ENCODE measurements around the gene SMARCAD1. TPM values are rescaled to one million over a fixed set of nuclear protein-coding genes. Genes with fewer than 3 reads are reported as not detected.
A peak's percentile ranks its signal among the peaks of the same experiment; 100 is the strongest.

Gene SMARCAD1
- total and polyA plus RNA-seq, 9 of the 15 experiments (the other 6 are each of a cell fraction or from before 2014, with no cell fraction given): 11.2 to 52.2 (median 34.6) TPM

DNA sequence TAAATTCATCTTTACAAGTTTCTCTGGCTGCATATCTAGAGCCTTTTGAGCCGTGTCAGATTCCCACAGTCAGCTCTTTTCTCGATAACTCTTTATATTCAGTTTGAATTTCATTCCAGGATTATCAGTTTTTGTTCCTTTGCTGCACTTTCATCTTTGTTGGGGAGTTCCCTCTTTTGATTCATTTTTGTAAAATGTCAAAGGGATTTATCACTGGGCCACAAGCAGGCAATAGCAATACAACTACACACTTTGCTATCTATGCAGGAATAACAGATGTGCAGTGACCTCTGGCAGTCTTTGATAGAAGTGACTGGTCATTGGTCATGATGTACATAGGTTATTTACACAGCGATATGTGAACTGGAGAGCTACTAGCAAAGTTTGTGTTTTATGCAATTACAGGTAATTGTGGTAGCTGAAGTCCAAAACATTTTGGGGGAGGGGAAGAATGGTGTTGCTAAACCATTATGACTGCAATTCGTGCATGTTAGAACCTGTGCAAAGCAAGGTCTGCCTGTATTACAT is 91.1 kb downstream of the SMARCAD1 start (continued):
- no peak for TF ChIP-seq FIP1L1 (IDR thresholded peaks at IDR 0.05; ENCODE audit: low read depth, low read length, poor library complexity, severe bottlenecking)
- no peak for TF ChIP-seq HMGN3 (IDR thresholded peaks at IDR 0.05; ENCODE audit: borderline replicate concordance, extremely low read depth, insufficient read length, low read depth, low read length)
- TF ChIP-seq ADNP (tag; IDR thresholded peaks at IDR 0.05): no peak
- no peak for TF ChIP-seq SNIP1 (IDR thresholded peaks at IDR 0.05; ENCODE audit: low read depth)
- no peak for TF ChIP-seq HMG20A (CRISPR knock-in tag; conservative IDR thresholded peaks at IDR 0.05)
- peak; percentile 34; the same call in 1 of the 2 replicates for TF ChIP-seq CEBPG (CRISPR knock-in tag; IDR thresholded peaks at IDR 0.05)
- TF ChIP-seq CEBPG (tag; conservative IDR thresholded peaks at IDR 0.05 in 1 of 2, IDR thresholded peaks at IDR 0.05 in 1 of 2): 0 out of 4 replicates have a peak, but pooled peaks of 1 of the 2 experiments have one; percentile 19
- peak; percentile 57 for TF ChIP-seq MAFG (tag; conservative IDR thresholded peaks at IDR 0.05)
- no peak for TF ChIP-seq YY1 (IDR thresholded peaks at IDR 0.05; ENCODE audit: borderline replicate concordance in 1 of 3, control insufficient read depth in 1 of 3, extremely low read depth in 1 of 3, insufficient read depth in 3 of 3, insufficient read length in 1 of 3, insufficient replicate concordance in 2 of 3, low read depth in 1 of 3, low read length in 2 of 3)
- TF ChIP-seq ZNF707 (CRISPR knock-in tag; conservative IDR thresholded peaks at IDR 0.05): no peak
- TF ChIP-seq, protein P1, sequence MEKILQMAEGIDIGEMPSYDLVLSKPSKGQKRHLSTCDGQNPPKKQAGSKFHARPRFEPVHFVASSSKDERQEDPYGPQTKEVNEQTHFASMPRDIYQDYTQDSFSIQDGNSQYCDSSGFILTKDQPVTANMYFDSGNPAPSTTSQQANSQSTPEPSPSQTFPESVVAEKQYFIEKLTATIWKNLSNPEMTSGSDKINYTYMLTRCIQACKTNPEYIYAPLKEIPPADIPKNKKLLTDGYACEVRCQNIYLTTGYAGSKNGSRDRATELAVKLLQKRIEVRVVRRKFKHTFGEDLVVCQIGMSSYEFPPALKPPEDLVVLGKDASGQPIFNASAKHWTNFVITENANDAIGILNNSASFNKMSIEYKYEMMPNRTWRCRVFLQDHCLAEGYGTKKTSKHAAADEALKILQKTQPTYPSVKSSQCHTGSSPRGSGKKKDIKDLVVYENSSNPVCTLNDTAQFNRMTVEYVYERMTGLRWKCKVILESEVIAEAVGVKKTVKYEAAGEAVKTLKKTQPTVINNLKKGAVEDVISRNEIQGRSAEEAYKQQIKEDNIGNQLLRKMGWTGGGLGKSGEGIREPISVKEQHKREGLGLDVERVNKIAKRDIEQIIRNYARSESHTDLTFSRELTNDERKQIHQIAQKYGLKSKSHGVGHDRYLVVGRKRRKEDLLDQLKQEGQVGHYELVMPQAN (IDR thresholded peaks at IDR 0.05; ENCODE audit: borderline replicate concordance): no peak
- peak; percentile 76; the same call in 1 of the 2 replicates for TF ChIP-seq STAT5A (IDR thresholded peaks at IDR 0.05; ENCODE audit: borderline replicate concordance, low read length)
- no peak for TF ChIP-seq ARNT (IDR thresholded peaks at IDR 0.05)
- TF ChIP-seq CBFA2T2 (conservative IDR thresholded peaks at IDR 0.05): peak; percentile 88
- no peak for TF ChIP-seq NRF1 (conservative IDR thresholded peaks at IDR 0.05 in 1 of 2, IDR thresholded peaks at IDR 0.05 in 1 of 2)
- TF ChIP-seq, protein P2, sequence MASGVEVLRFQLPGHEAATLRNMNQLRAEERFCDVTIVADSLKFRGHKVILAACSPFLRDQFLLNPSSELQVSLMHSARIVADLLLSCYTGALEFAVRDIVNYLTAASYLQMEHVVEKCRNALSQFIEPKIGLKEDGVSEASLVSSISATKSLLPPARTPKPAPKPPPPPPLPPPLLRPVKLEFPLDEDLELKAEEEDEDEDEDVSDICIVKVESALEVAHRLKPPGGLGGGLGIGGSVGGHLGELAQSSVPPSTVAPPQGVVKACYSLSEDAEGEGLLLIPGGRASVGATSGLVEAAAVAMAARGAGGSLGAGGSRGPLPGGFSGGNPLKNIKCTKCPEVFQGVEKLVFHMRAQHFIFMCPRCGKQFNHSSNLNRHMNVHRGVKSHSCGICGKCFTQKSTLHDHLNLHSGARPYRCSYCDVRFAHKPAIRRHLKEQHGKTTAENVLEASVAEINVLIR (CRISPR knock-in tag; IDR thresholded peaks at IDR 0.05): no peak
- no peak for TF ChIP-seq ZKSCAN1 (IDR thresholded peaks at IDR 0.05; ENCODE audit: low read depth, low read length)
- no peak for TF ChIP-seq PTBP1 (IDR thresholded peaks at IDR 0.05; ENCODE audit: low read depth, low read length)
- TF ChIP-seq, protein P3, sequence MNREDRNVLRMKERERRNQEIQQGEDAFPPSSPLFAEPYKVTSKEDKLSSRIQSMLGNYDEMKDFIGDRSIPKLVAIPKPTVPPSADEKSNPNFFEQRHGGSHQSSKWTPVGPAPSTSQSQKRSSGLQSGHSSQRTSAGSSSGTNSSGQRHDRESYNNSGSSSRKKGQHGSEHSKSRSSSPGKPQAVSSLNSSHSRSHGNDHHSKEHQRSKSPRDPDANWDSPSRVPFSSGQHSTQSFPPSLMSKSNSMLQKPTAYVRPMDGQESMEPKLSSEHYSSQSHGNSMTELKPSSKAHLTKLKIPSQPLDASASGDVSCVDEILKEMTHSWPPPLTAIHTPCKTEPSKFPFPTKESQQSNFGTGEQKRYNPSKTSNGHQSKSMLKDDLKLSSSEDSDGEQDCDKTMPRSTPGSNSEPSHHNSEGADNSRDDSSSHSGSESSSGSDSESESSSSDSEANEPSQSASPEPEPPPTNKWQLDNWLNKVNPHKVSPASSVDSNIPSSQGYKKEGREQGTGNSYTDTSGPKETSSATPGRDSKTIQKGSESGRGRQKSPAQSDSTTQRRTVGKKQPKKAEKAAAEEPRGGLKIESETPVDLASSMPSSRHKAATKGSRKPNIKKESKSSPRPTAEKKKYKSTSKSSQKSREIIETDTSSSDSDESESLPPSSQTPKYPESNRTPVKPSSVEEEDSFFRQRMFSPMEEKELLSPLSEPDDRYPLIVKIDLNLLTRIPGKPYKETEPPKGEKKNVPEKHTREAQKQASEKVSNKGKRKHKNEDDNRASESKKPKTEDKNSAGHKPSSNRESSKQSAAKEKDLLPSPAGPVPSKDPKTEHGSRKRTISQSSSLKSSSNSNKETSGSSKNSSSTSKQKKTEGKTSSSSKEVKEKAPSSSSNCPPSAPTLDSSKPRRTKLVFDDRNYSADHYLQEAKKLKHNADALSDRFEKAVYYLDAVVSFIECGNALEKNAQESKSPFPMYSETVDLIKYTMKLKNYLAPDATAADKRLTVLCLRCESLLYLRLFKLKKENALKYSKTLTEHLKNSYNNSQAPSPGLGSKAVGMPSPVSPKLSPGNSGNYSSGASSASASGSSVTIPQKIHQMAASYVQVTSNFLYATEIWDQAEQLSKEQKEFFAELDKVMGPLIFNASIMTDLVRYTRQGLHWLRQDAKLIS (CRISPR knock-in tag; IDR thresholded peaks at IDR 0.05): no peak
- TF ChIP-seq GATAD2A (IDR thresholded peaks at IDR 0.05): no peak
- TF ChIP-seq SIN3B (IDR thresholded peaks at IDR 0.05; ENCODE audit: low read depth): no peak
- no peak for TF ChIP-seq PHF20 (IDR thresholded peaks at IDR 0.05; ENCODE audit: partially characterized antibody)

All from K562 (cell line).